ENCODE measurements around the gene PPP2R5C. TPM values are rescaled to one million over a fixed set of nuclear protein-coding genes. Genes with fewer than 3 reads are reported as not detected.

Gene PPP2R5C
- total and polyA plus RNA-seq, 2 of the 8 experiments (the other 6 are each of a cell fraction or from before 2014, with no cell fraction given) = 49.6 to 95.9 TPM

GRCh38 chr14:101738703-101739320 is 22.7 kb upstream of the PPP2R5C start:
- Histone ChIP-seq H2BK20ac (ENCODE audit: low read length) (no peak overlapping the region), H2AFZ (ENCODE audit: low read length) (no peak overlapping the region), H3K23ac (ENCODE audit: insufficient read length) (no peak overlapping the region), H3K23me2 (ENCODE audit: low read depth, low read length) (no peaks in the 10 kb centered on the region), H3K27ac (ENCODE audit: low read depth, low read length) (no peak overlapping the region), H2BK15ac (ENCODE audit: low read length) (no peak overlapping the region), H3K4me2 (ENCODE audit: insufficient read depth in 1 of 2, low read depth in 2 of 2, low read length in 2 of 2) (no peak overlapping the region), H3K56ac (replicated peaks; ENCODE audit: insufficient read length, low read depth, low read length) (no peak overlapping the region), H4K5ac (ENCODE audit: insufficient read length, low read depth, low read length) (no peak overlapping the region), H4K91ac (replicated peaks; ENCODE audit: insufficient read length, low read length) (no peak overlapping the region), H4K8ac (ENCODE audit: extremely low read depth, insufficient read depth, low read length) (no peak overlapping the region), H3K79me2 (ENCODE audit: control insufficient read depth in 1 of 2, insufficient read depth in 2 of 2, low read length in 2 of 2) (no peaks in the 10 kb centered on the region), H3K79me1 (ENCODE audit: low read depth, low read length) (no peaks in the 10 kb centered on the region), H3K4me1 (replicated peaks in 1 of 4; ENCODE audit: control insufficient read depth in 3 of 4, insufficient read depth in 4 of 4, low read length in 3 of 4) (no peaks in the 10 kb centered on the region), H3K4me3 (ENCODE audit: extremely low read depth in 1 of 4, insufficient read depth in 2 of 4, low read depth in 3 of 4, low read length in 4 of 4) (no peak overlapping the region), H3K14ac (ENCODE audit: insufficient read length) (no peak overlapping the region), H3K27me3 (replicated peaks in 1 of 4; ENCODE audit: control insufficient read depth in 3 of 4, extremely low read depth in 1 of 4, insufficient read depth in 3 of 4, low read length in 3 of 4) (no peaks in the 10 kb centered on the region), H3K9me3 (ENCODE audit: insufficient read depth in 2 of 2, low read depth in 1 of 2, low read length in 1 of 2) (peaks cover 8 to 10% of the 10 kb centered on the region in 2 experiments; a peak in 3 of 4 replicates), H2BK12ac (ENCODE audit: low read depth, low read length) (no peak overlapping the region), H4K20me1 (replicated peaks in 1 of 2; ENCODE audit: control insufficient read depth in 1 of 2, insufficient read depth in 2 of 2, low read length in 2 of 2) (no peaks in the 10 kb centered on the region), H2BK120ac (replicated peaks; ENCODE audit: low read depth, low read length) (no peak overlapping the region), H2BK5ac (ENCODE audit: low read depth, low read length) (no peak overlapping the region), H3K36me3 (ENCODE audit: control insufficient read depth in 2 of 4, insufficient read depth in 4 of 4, low read length in 3 of 4) (no peaks in the 10 kb centered on the region), H3K9ac (replicated peaks in 1 of 4; ENCODE audit: extremely low read depth in 1 of 4, low read depth in 3 of 4, low read length in 3 of 4) (no peak overlapping the region), H3K4ac (replicated peaks; ENCODE audit: insufficient read length, low read depth, low read length) (no peak overlapping the region), H2AK5ac (ENCODE audit: low read depth, low read length) (no peak overlapping the region), H3K18ac (ENCODE audit: extremely low read depth, low read length) (no peak overlapping the region)
- CTCF ChIA-PET (ENCODE audit: partially characterized antibody) = interaction anchor here (1.0 to 1.3 kb wide), 2 partner anchors 10 to 32 kb away, joined by 3 to 4 read pairs; no protein-coding TSS in a partner anchor
- DNase-seq (ENCODE audit: low read depth in 1 of 2, low spot score in 2 of 2) = no peak
- POLR2A ChIA-PET (ENCODE audit: partially characterized antibody) = no interaction called here
- no peak for FAIRE-seq
- 96% methylated on average over 3 of the region's 3 CpGs; no CpG with 5 or more reads in 1 of the 2 experiments for WGBS, 2 experiments (ENCODE audit: extremely low coverage in 1 of 2, insufficient coverage in 1 of 2, insufficient read length in 1 of 2, insufficient replicate concordance in 2 of 2, low coverage in 1 of 2, low lambda C conversion rate in 2 of 2, missing lambda C conversion rate in 1 of 2)
- TF ChIP-seq RNF2 (IDR thresholded peaks at IDR 0.05; ENCODE audit: borderline replicate concordance, low read depth, low read length, missing control alignments, poor library complexity, severe bottlenecking) = no peak
- TF ChIP-seq JUN (IDR thresholded peaks at IDR 0.05; ENCODE audit: low read depth, low read length) = no peak
- TF ChIP-seq CTBP2 (IDR thresholded peaks at IDR 0.05; ENCODE audit: borderline replicate concordance, insufficient read depth, insufficient read length, low read length) = no peak
- TF ChIP-seq CTCF (IDR thresholded peaks at IDR 0.05; ENCODE audit: control extremely low read depth in 1 of 3, insufficient read depth in 1 of 3, low read depth in 1 of 3, low read length in 3 of 3) = no peak
- TF ChIP-seq SUZ12 (IDR thresholded peaks at IDR 0.05; ENCODE audit: low read length) = no peak
- no peak for TF ChIP-seq YY1 (IDR thresholded peaks at IDR 0.05; ENCODE audit: low read depth, low read length)
- no peak for TF ChIP-seq RXRA (IDR thresholded peaks at IDR 0.05; ENCODE audit: insufficient read depth, low read depth, low read length)
- TF ChIP-seq NANOG (IDR thresholded peaks at IDR 0.05; ENCODE audit: insufficient read depth, low read depth, low read length, poor library complexity, severe bottlenecking) = no peak
- TF ChIP-seq RBBP5 (IDR thresholded peaks at IDR 0.05; ENCODE audit: borderline replicate concordance, low read depth, low read length) = no peak
